Stimulated activated CD8-positive, alpha-beta memory T cell treated with anti-CD3 and anti-CD28 coated beads, Interleukin-7, amount 100 ng/mL, for 1 hour (primary cell): ENCODE results near the gene NFIL3.

Experiments used
- DNase-seq, 2 donors: peaks; one replicate each; pipeline ENCODE4 v3.0.0-alpha.2; 2020; ENCODE audit warnings: low read depth in 2 of 2

NFIL3 gene

GRCh38 chr9:91421971-91422757 lies 1.5 kb downstream of the NFIL3 start:
- DNase-seq: no peak

- DNase-seq: no peak
Measured at GRCh38 chr9:91421128-91421765, 2.4 kb downstream of the NFIL3 start.

- no peak for DNase-seq
Measured at GRCh38 chr9:91420501-91421127, 3.0 kb downstream of the NFIL3 start.

GRCh38 chr9:91419222-91420191 lies 4.1 kb downstream of the NFIL3 start:
- no peak for DNase-seq

- no peak for DNase-seq
Measured at GRCh38 chr9:91418215-91418610, 5.4 kb downstream of the NFIL3 start.

GRCh38 chr9:91417602-91418214 lies 5.9 kb downstream of the NFIL3 start:
- DNase-seq: no peak

GRCh38 chr9:91416096-91416712 lies 7.4 kb downstream of the NFIL3 start:
- DNase-seq: no peak

GRCh38 chr9:91415290-91415689 lies 8.3 kb downstream of the NFIL3 start:
- no peak for DNase-seq

GRCh38 chr9:91412941-91413340 lies 10.7 kb downstream of the NFIL3 start:
- no peak for DNase-seq

- DNase-seq: no peak
Measured at GRCh38 chr9:91411096-91411771, 12.4 kb downstream of the NFIL3 start.

GRCh38 chr9:91410161-91410560 lies 13.5 kb downstream of the NFIL3 start:
- no peak for DNase-seq

- no peak for DNase-seq
Measured at GRCh38 chr9:91408475-91408874, 15.2 kb downstream of the NFIL3 start.

GRCh38 chr9:91407580-91408318 lies 15.9 kb downstream of the NFIL3 start:
- DNase-seq: no peak

GRCh38 chr9:91405343-91406077 lies 18.1 kb downstream of the NFIL3 start:
- no peak for DNase-seq

- DNase-seq: no peak
Measured at GRCh38 chr9:91403665-91404543, 19.7 kb downstream of the NFIL3 start.

- DNase-seq: no peak
Measured at GRCh38 chr9:91398926-91399325, 24.7 kb downstream of the NFIL3 start.

- DNase-seq: no peak
Measured at GRCh38 chr9:91395553-91396471, 27.8 kb downstream of the NFIL3 start.
